ENCODE results near the gene ENHO. TPM values are rescaled to one million over a fixed set of nuclear protein-coding genes. Genes with fewer than 3 reads are reported as not detected.
A peak's percentile ranks its signal among the peaks of the same experiment; 100 is the strongest.

Gene ENHO
- not detected for total RNA-seq

- WGBS, 2 donors: 8 to 32% methylated on average over 7 to 24 of the region's 63 CpGs
- no peaks in the 10 kb centered on the region for H3K27me3 ChIP-seq
- peak within 1 kb of the TSS in 1 of 3 donors; percentile 35 for H3K4me3 ChIP-seq (replicated peaks in 1 of 3)
- H3K4me1 ChIP-seq: peaks cover 6 to 10% of the 10 kb centered on the region in 2 donors
- intact Hi-C loops (cut with DNase I): no loop called here
- H3K36me3 ChIP-seq: no peaks in the 10 kb centered on the region
- TF ChIP-seq POLR2A (IDR thresholded peaks at IDR 0.05) (no peak), CTCF (IDR thresholded peaks at IDR 0.05) (peak in 1 of 6 experiments; percentile 10)
- no peak within 1 kb of the TSS for H3K27ac ChIP-seq
- no peaks in the 10 kb centered on the region for H3K9me3 ChIP-seq
- DNase-seq: peak; percentile 87 to 88
Observed at GRCh38 chr9:34522971-34523797, at the start of gene ENHO. Gene ENHO (minus strand): TSS chr9:34522990. CDS start chr9:34521695, 1,295 bp downstream.

- intact Hi-C loops (cut with DNase I): no loop called here
- no peak overlapping the region for H3K4me3 ChIP-seq (replicated peaks in 1 of 3)
- TF ChIP-seq POLR2A (IDR thresholded peaks at IDR 0.05) (no peak), CTCF (IDR thresholded peaks at IDR 0.05) (no peak)
- no peaks in the 10 kb centered on the region for H3K9me3 ChIP-seq
- peaks cover 0 to 4% of the 10 kb centered on the region in 2 donors for H3K4me1 ChIP-seq
- H3K27me3 ChIP-seq: no peaks in the 10 kb centered on the region
- H3K27ac ChIP-seq: no peak overlapping the region
- DNase-seq: no peak
- no peaks in the 10 kb centered on the region for H3K36me3 ChIP-seq
Observed at GRCh38 chr9:34572092-34572491, 49.3 kb upstream of the ENHO start.

GRCh38 chr9:34571481-34571810, 48.7 kb upstream of the ENHO start:
- H3K36me3 ChIP-seq: no peaks in the 10 kb centered on the region
- H3K4me1 ChIP-seq: peaks cover 0 to 4% of the 10 kb centered on the region in 2 donors
- intact Hi-C loops (cut with DNase I): no loop called here
- WGBS, 2 donors: 64 to 70% methylated on average over 12 of the region's 12 CpGs
- no peak overlapping the region for H3K4me3 ChIP-seq (replicated peaks in 1 of 3)
- no peaks in the 10 kb centered on the region for H3K27me3 ChIP-seq
- H3K9me3 ChIP-seq: no peaks in the 10 kb centered on the region
- TF ChIP-seq CTCF (IDR thresholded peaks at IDR 0.05): no peak
- no peak for TF ChIP-seq POLR2A (IDR thresholded peaks at IDR 0.05)
- no peak for DNase-seq
- H3K27ac ChIP-seq: no peak overlapping the region

GRCh38 chr9:34570809-34571480, 48.2 kb upstream of the ENHO start:
- no peaks in the 10 kb centered on the region for H3K27me3 ChIP-seq
- WGBS, 2 donors: 44 to 66% methylated on average over 7 of the region's 7 CpGs
- H3K4me3 ChIP-seq (replicated peaks in 1 of 3): no peak overlapping the region
- no peak overlapping the region for H3K27ac ChIP-seq
- DNase-seq: peak; percentile 30 to 62
- intact Hi-C loops (cut with DNase I): no loop called here
- H3K36me3 ChIP-seq: no peaks in the 10 kb centered on the region
- peaks cover 0 to 4% of the 10 kb centered on the region in 2 donors for H3K4me1 ChIP-seq
- TF ChIP-seq CTCF (IDR thresholded peaks at IDR 0.05) (no peak), POLR2A (IDR thresholded peaks at IDR 0.05) (no peak)
- no peaks in the 10 kb centered on the region for H3K9me3 ChIP-seq

- 41 to 47% methylated on average over 11 of the region's 11 CpGs for WGBS, 2 donors
- no peak overlapping the region for H3K27ac ChIP-seq
- peaks cover 0 to 4% of the 10 kb centered on the region in 2 donors for H3K4me1 ChIP-seq
- intact Hi-C loops (cut with DNase I): no loop called here
- no peaks in the 10 kb centered on the region for H3K36me3 ChIP-seq
- no peak overlapping the region for H3K4me3 ChIP-seq (replicated peaks in 1 of 3)
- TF ChIP-seq CTCF (IDR thresholded peaks at IDR 0.05) (no peak), POLR2A (IDR thresholded peaks at IDR 0.05) (no peak)
- DNase-seq: no peak
- no peaks in the 10 kb centered on the region for H3K9me3 ChIP-seq
- H3K27me3 ChIP-seq: no peaks in the 10 kb centered on the region
Observed at GRCh38 chr9:34570376-34570775, 47.6 kb upstream of the ENHO start.

All from thyroid gland (tissue), 4 donors.